ENCODE measurements around the gene RAPGEF2.

Gene RAPGEF2

DNA sequence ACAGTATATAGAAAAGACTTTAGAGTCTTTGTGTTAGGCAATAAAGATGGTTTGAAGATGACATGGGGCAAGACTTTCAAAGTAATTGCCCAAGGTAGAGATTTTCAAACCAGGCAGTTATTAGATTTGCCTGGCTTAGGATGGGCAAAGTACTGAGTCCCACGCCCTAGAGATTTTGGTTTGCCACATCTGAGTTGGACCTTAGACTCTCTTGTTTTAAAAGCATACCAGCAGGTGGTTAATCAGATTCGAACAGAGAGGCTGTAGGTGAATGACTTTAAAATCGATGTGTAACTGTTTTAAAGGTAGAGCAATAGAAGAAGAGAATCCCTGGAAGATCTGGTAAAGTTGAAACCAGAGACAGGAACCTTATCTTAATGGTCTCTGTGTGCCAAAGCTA is 121.5 kb downstream of the RAPGEF2 start:
- H3K4me3 ChIP-seq (ENCODE audit: low read length), result no peak overlapping the region

DNA sequence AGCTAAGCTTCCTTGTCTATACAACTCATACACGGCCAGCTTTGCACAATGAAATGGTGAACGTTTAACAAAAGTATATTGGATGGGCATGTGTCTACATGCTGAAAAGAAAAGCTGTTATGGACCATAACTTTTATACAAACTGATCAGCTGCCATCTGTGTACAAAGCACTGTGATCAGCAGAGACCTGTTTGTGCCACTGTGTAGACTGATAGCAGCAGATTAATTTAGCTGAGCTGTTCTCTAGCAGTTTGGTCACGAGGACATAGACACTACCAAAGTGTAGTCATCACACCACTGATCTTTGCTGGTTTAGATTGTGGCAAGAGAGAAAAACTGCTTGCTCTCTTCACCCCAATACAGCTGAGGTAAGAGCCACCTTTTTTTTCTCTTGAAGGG is 124.5 kb downstream of the RAPGEF2 start:
- DNase-seq (ENCODE audit: low read depth), result no peak
- H3K4me3 ChIP-seq (ENCODE audit: low read length), result no peak overlapping the region
- no peak for TF ChIP-seq CTCF (conservative IDR thresholded peaks at IDR 0.05; ENCODE audit: low read depth, low read length)

More for the DNA sequence above, 121.5 kb downstream of the RAPGEF2 start:
- TF ChIP-seq CTCF (conservative IDR thresholded peaks at IDR 0.05; ENCODE audit: low read depth, low read length), result no peak
- DNase-seq (ENCODE audit: low read depth), result no peak

GRCh38 chr4:159227984-159228383 is 125.1 kb downstream of the RAPGEF2 start:
- peak; percentile 21 for TF ChIP-seq CTCF (conservative IDR thresholded peaks at IDR 0.05; ENCODE audit: low read depth, low read length)
- peak; percentile 74 for DNase-seq (ENCODE audit: low read depth)
- H3K4me3 ChIP-seq (ENCODE audit: low read length), result peak overlapping the region; percentile 26

DNA sequence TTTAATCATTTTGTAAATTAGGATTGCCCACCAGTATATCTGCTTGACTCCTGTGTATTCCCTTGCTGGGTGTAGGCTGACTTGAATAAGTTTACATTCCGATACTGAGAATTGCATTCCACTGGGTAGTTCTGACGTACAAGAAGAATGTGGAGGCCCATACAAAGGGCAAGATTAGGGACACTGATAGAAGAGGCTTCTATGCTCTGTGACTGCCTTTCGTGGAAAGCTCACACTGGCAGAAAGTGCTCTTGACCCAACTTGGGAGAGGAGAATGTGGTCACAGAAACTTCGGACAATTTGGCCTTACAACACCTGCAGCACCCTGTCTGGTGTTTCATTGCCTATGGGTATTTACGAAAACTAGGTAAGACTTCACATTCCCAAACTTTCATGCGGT is 126.3 kb downstream of the RAPGEF2 start:
- peak; percentile 80 for DNase-seq (ENCODE audit: low read depth)
- no peak for TF ChIP-seq CTCF (conservative IDR thresholded peaks at IDR 0.05; ENCODE audit: low read depth, low read length)
- peak overlapping the region; percentile 7 for H3K4me3 ChIP-seq (ENCODE audit: low read length)

GRCh38 chr4:159232465-159233106 is 129.7 kb downstream of the RAPGEF2 start:
- no peak overlapping the region for H3K4me3 ChIP-seq (ENCODE audit: low read length)
- no peak for TF ChIP-seq CTCF (conservative IDR thresholded peaks at IDR 0.05; ENCODE audit: low read depth, low read length)
- DNase-seq (ENCODE audit: low read depth), result no peak

DNA sequence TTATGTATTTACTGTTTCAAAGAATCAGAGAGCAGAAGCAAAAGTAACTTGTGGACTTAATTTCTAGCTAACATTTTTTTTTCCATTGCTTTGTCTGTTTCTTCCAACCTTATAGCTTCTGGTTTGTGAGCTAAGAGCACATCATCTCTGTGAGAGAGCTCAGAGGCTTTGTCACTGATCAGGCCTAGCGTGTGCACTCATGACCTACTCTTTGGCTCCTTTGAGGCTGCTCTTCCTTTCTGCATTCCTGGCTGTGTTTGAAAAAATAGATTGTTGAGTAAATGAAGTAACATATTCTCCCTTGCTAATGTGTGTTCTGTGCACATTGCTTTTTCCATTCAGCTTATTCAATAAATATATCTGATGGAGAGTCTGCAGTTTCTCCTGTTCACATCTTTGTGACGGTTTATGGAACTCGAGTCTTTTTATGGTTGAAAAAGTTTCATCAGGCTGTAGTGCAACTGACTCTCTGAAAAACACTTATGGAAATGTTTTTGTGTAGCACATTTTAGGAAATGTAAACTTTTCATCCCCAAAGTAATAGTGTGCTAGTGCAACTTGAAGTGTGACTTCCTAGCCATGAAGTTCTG is 133.0 kb downstream of the RAPGEF2 start:
- DNase-seq (ENCODE audit: low read depth), result no peak
- H3K4me3 ChIP-seq (ENCODE audit: low read length), result no peak overlapping the region
- no peak for TF ChIP-seq CTCF (conservative IDR thresholded peaks at IDR 0.05; ENCODE audit: low read depth, low read length)

GRCh38 chr4:159237975-159238374 is 135.1 kb downstream of the RAPGEF2 start:
- DNase-seq (ENCODE audit: low read depth), result no peak
- TF ChIP-seq CTCF (conservative IDR thresholded peaks at IDR 0.05; ENCODE audit: low read depth, low read length), result no peak
- no peak overlapping the region for H3K4me3 ChIP-seq (ENCODE audit: low read length)

Data from retinal pigment epithelial cell (primary cell).